ENCODE results near the gene TMEM131L. TPM values are rescaled to one million over a fixed set of nuclear protein-coding genes. Genes with fewer than 3 reads are reported as not detected.

The TMEM131L gene
- total and polyA plus RNA-seq, 2 donors (not counting 3 experiments of a cell fraction or from before 2014, with no cell fraction given), result 7.7 to 21.2 TPM

- BruUV-seq (replicated peaks), result no TSS peak
- Histone ChIP-seq H3K4me2 (ENCODE audit: insufficient read depth, low read length) (no peak overlapping the region), H3K9ac (replicated peaks; ENCODE audit: extremely low read depth, insufficient read depth, low read length) (no peak overlapping the region), H3K9me3 (replicated peaks; ENCODE audit: control insufficient read depth, insufficient read depth, low read length) (no peaks in the 10 kb centered on the region), H2AFZ (ENCODE audit: low read depth, low read length) (no peak overlapping the region), H3K79me2 (ENCODE audit: control insufficient read depth, insufficient read depth, low read length) (no peaks in the 10 kb centered on the region), H3K9me1 (replicated peaks; ENCODE audit: control insufficient read depth, extremely low read depth, insufficient read depth, low read length) (no peaks in the 10 kb centered on the region), H3K27ac (ENCODE audit: insufficient read depth, low read depth, low read length) (no peak overlapping the region), H4K20me1 (replicated peaks; ENCODE audit: control insufficient read depth, extremely low read depth, insufficient read depth, low read length) (no peaks in the 10 kb centered on the region), H3K4me3 (replicated peaks in 1 of 3; ENCODE audit: insufficient read depth in 1 of 3, low read depth in 1 of 3, low read length in 3 of 3) (no peak overlapping the region), H3K4me1 (ENCODE audit: control insufficient read depth, extremely low read depth, insufficient read depth, low read length) (peaks cover 11% of the 10 kb centered on the region), H3K36me3 (ENCODE audit: control insufficient read depth in 2 of 2, extremely low read depth in 1 of 2, insufficient read depth in 2 of 2, low read length in 2 of 2) (peaks cover 0 to 11% of the 10 kb centered on the region in 2 experiments), H3K27me3 (ENCODE audit: control insufficient read depth in 2 of 2, insufficient read depth in 2 of 2, low read length in 2 of 2) (no peaks in the 10 kb centered on the region)
- POLR2A ChIA-PET, result no interaction called here
- intact Hi-C loops (cut with micrococcal nuclease) (no loop called here), dilution Hi-C loops (cut with MboI; ENCODE audit: extremely low pct_ligation_motif_present, low sequenced_read_pairs) (no loop called here)
- CTCF ChIA-PET, result interaction anchor here (2.2 kb wide), 1 partner anchor 24 kb away, joined by 6 read pairs; no protein-coding TSS in a partner anchor
- no peak for DNase-seq (ENCODE audit: low read depth, low spot score)
- no peak for FAIRE-seq
- TF ChIP-seq FOS (IDR thresholded peaks at IDR 0.05; ENCODE audit: borderline replicate concordance, insufficient read depth, low read length) (no peak), EZH2 (IDR thresholded peaks at IDR 0.05; ENCODE audit: borderline replicate concordance, low read depth, low read length, severe bottlenecking) (no peak), JUN (IDR thresholded peaks at IDR 0.05; ENCODE audit: borderline replicate concordance, insufficient read depth, insufficient read length, low read depth) (no peak), MYC (IDR thresholded peaks at IDR 0.05; ENCODE audit: low read depth, low read length) (no peak), MAX (IDR thresholded peaks at IDR 0.05; ENCODE audit: insufficient read depth, insufficient read length) (no peak), CTCF (IDR thresholded peaks at IDR 0.05; ENCODE audit: extremely low read depth in 1 of 2, insufficient read depth in 1 of 2, low read depth in 1 of 2, low read length in 2 of 2) (no peak), POLR2A (IDR thresholded peaks at IDR 0.05; ENCODE audit: low read depth, low read length) (no peak), GATA2 (IDR thresholded peaks at IDR 0.05; ENCODE audit: insufficient read depth, insufficient read length, low read depth, low read length) (no peak), POLR2AphosphoS5 (IDR thresholded peaks at IDR 0.05; ENCODE audit: insufficient read depth, low read depth, low read length) (no peak)
Measured at GRCh38 chr4:153619811-153620210, 153.7 kb downstream of the TMEM131L start.

Data from endothelial cell of umbilical vein (primary cell).